Lung (tissue), 12 donors: Measurements from ENCODE around the gene ALPK3. TPM values are rescaled to one million over a fixed set of nuclear protein-coding genes. Genes with fewer than 3 reads are reported as not detected.

Experiments used
- ATAC-seq: fragments of 200-7000 bp; cut with Tn5 transposase; one replicate; pipeline ENCODE4 v1.9.1; 2020; ENCODE audit warnings: moderate number of reproducible peaks; ENCODE audit not compliant: insufficient read depth, low FRiP score
- DNase-seq, 3 donors: peaks; one replicate each; pipeline ENCODE4 v3.0.0-alpha.2; 2013 to 2017
- H3K27ac ChIP-seq, 2 donors: one replicate each; pipeline ENCODE4 v1.5.1; 2013; ENCODE audit warnings: mild to moderate bottlenecking in 2 of 2, moderate library complexity in 2 of 2, control low read depth in 1 of 2, inconsistent platforms in 1 of 2, low read depth in 1 of 2, low read length in 1 of 2
- H3K27me3 ChIP-seq, 3 donors: one replicate each; pipeline ENCODE4 v1.5.1; 2013; ENCODE audit warnings: low read length in 2 of 3; ENCODE audit not compliant: control insufficient read depth in 3 of 3, insufficient read depth in 3 of 3
- H3K36me3 ChIP-seq, 4 donors: one replicate each; pipeline ENCODE4 v1.5.1; 2013; ENCODE audit warnings: low read length in 4 of 4, mild to moderate bottlenecking in 1 of 4, moderate library complexity in 1 of 4; ENCODE audit not compliant: control insufficient read depth in 4 of 4, insufficient read depth in 4 of 4
- H3K4me1 ChIP-seq, 5 donors: one replicate each; pipeline ENCODE4 v1.5.1; 2013; ENCODE audit warnings: low read length in 5 of 5, mild to moderate bottlenecking in 2 of 5, moderate library complexity in 1 of 5; ENCODE audit not compliant: control insufficient read depth in 5 of 5, insufficient read depth in 5 of 5
- H3K4me3 ChIP-seq: one replicate; pipeline ENCODE4 v1.5.1; 2013; ENCODE audit warnings: mild to moderate bottlenecking, control low read depth, moderate library complexity
- H3K9ac ChIP-seq, 2 donors: one replicate each; pipeline ENCODE4 v1.5.1; 2013; ENCODE audit warnings: low read length in 2 of 2, control low read depth in 1 of 2; ENCODE audit not compliant: insufficient read depth in 1 of 2
- H3K9me3 ChIP-seq, 4 donors: one replicate each; pipeline ENCODE4 v1.5.1; 2013; ENCODE audit warnings: low read length in 3 of 4, mild to moderate bottlenecking in 1 of 4, moderate library complexity in 1 of 4; ENCODE audit not compliant: control insufficient read depth in 4 of 4, insufficient read depth in 3 of 4
- CTCF ChIP-seq: IDR thresholded peaks from 2 replicates; pipeline ENCODE4 v1.5.1; 2012; ENCODE audit warnings: mild to moderate bottlenecking; ENCODE audit errors: control extremely low read depth, extremely low read depth
- WGBS, 2 donors: extraction: QIAGEN DNeasy Blood & Tissue Kit; methylation state at CpG; one replicate each; pipeline ENCODE4 v1.1.7; 2013; 5-methylcytosine and 5-hydroxymethylcytosine counted together
- polyA plus RNA-seq, 2 donors: library from polyadenylated mRNA; stranded (reverse); fragments of 200-250 nt; gene quantifications; one replicate each; pipeline ENCODE4 v1.2.1, GENCODE V29; 2013
- total RNA-seq, 2 donors: library from RNA; depleted of rRNA in 1 of 2; stranded (reverse); fragments of >200 nt in 1 of 2; gene quantifications; one replicate each; pipeline ENCODE4 v1.2.1, GENCODE V29; 2014 to 2021
- donor health status: control.
- donor health status: control.
- donor health status: Bipolar disorder and iron deficiency.
- donor health status: healthy.
- donor health status: DM: yes; HTN: yes; CAD: no.

The ALPK3 gene
- total and polyA plus RNA-seq, 4 donors = 3.1 to 12.2 (median 6.2) TPM

- ATAC-seq = no peak
- no peak overlapping the region for H3K4me3 ChIP-seq
- no peaks in the 10 kb centered on the region for H3K27me3 ChIP-seq
- no peak for TF ChIP-seq CTCF
- H3K36me3 ChIP-seq = peaks cover 0 to 11% (median 3%) of the 10 kb centered on the region in 4 donors
- DNase-seq = no peak
- no peaks in the 10 kb centered on the region for H3K9me3 ChIP-seq
- WGBS, 2 donors = 91 to 98% methylated on average over 5 of the region's 5 CpGs
- peaks cover 0 to 6% (median 0%) of the 10 kb centered on the region in 5 donors for H3K4me1 ChIP-seq
- H3K9ac ChIP-seq = no peak overlapping the region
- no peak overlapping the region for H3K27ac ChIP-seq
Measured at GRCh38 chr15:84865074-84865569, 48.0 kb downstream of the ALPK3 start.

DNA sequence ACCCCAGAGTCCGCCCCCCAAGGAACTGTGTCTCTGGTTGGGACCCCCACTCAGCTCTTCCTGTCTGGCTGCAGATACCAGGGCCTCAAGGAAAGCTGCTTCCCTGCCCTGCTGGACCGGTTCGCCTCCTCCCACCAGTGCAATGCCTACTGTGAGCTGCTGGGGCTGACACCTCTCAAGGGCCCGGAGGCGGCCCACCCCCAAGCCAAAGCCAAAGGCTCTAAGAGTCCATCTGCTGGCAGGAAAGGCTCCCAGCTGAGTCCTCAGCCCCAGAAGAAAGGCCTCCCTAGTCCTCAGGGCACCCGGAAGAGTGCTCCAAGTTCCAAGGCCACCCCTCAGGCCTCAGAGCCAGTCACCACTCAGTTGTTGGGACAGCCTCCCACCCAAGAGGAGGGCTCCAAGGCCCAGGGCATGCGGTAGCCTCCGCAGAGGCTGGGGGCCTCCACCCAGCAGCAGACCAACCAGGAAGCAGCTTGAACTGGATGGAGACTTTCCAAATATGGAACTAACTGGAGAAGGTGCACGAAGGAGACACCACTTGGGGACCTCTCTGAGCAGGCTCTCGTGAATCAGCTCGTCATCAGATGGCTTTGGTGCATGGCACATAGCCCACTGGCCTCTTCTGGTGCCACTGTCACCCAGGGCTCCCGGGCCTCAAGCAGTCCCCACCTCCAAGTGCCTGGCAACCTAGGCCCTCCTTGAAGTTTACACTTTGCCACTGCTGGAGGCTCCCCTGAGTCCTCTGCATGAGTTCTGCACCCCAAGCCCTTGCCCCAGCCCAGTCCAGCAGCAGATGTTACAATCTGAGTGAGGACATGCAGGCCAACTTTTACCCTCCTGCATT, 51.1 kb downstream of the ALPK3 start:
- H3K9ac ChIP-seq = no peak overlapping the region
- peaks cover 0 to 11% (median 3%) of the 10 kb centered on the region in 4 donors for H3K36me3 ChIP-seq
- DNase-seq (no peak), ATAC-seq (no peak)
- 89 to 94% methylated on average over 12 of the region's 12 CpGs for WGBS, 2 donors
- H3K4me3 ChIP-seq = no peak overlapping the region
- no peak for TF ChIP-seq CTCF
- H3K9me3 ChIP-seq = no peaks in the 10 kb centered on the region
- no peak overlapping the region for H3K27ac ChIP-seq
- H3K27me3 ChIP-seq = no peaks in the 10 kb centered on the region
- H3K4me1 ChIP-seq = peaks cover 0 to 6% (median 0%) of the 10 kb centered on the region in 5 donors

DNA sequence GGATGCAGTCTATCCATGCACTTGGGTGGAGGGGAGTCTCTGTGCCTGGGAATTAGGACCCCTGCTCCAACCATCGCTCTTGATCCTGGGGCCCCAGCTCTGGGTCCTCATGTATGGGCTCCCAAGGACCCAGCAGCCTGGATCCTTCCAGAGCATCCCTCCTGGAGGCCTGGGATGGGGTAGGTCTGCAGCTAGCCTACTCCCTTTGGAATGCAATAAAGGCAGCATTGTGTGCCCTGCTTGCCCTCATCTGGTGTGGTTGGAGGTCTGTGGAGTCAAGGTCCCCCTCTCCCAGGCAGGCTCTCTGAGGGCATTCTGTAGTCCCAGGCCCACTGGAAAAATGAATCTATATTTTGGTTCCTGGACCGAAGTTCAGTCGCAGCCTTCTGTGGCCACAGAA, 52.4 kb downstream of the ALPK3 start:
- Histone ChIP-seq H3K36me3 (peaks cover 0 to 7% (median 3%) of the 10 kb centered on the region in 4 donors), H3K27ac (no peak overlapping the region), H3K4me1 (peaks cover 0 to 3% (median 0%) of the 10 kb centered on the region in 5 donors), H3K9me3 (no peaks in the 10 kb centered on the region), H3K27me3 (no peaks in the 10 kb centered on the region), H3K9ac (no peak overlapping the region), H3K4me3 (no peak overlapping the region)
- no peak for ATAC-seq
- no peak for TF ChIP-seq CTCF
- DNase-seq = no peak
- WGBS, 2 donors = 69 to 86% methylated on average over 3 of the region's 3 CpGs
